Heart right ventricle (tissue), 16 donors: ENCODE measurements around the gene CABP7. TPM values are rescaled to one million over a fixed set of nuclear protein-coding genes. Genes with fewer than 3 reads are reported as not detected.

Experiments used
- ATAC-seq, 8 donors: fragments of 200-7000 bp; cut with Tn5 transposase; one replicate each; pipeline ENCODE4 v1.9.1; 2020; ENCODE audit warnings: mild to moderate bottlenecking in 8 of 8, moderate library complexity in 8 of 8, moderate number of reproducible peaks in 1 of 8
- DNase-seq, 2 donors: peaks; one replicate each; pipeline ENCODE4 v3.0.0-alpha.2; 2020
- H3K27ac ChIP-seq, 10 donors: fragments of 200-600 bp; sonication (generic) in 2 of 10; one replicate each; pipeline versions ENCODE4 v1.5.0 to v1.8.0; 2020 to 2022; ENCODE audit warnings: mild to moderate bottlenecking in 3 of 10
- H3K27me3 ChIP-seq, 7 donors: fragments of 200-600 bp; one replicate each; pipeline ENCODE4 v1.8.0; 2021 to 2022; ENCODE audit warnings: mild to moderate bottlenecking in 2 of 7
- H3K36me3 ChIP-seq, 9 donors: fragments of 200-600 bp; sonication (generic) in 1 of 9; one replicate each; pipeline versions ENCODE4 v1.5.0 to v1.8.0; 2020 to 2022; ENCODE audit warnings: mild to moderate bottlenecking in 2 of 9
- H3K4me1 ChIP-seq, 9 donors: fragments of 200-600 bp; sonication (generic) in 1 of 9; one replicate each; pipeline versions ENCODE4 v1.5.0 to v1.8.0; 2020 to 2022; ENCODE audit warnings: mild to moderate bottlenecking in 4 of 9
- H3K4me3 ChIP-seq, 10 donors: fragments of 200-600 bp; sonication (generic) in 2 of 10; one replicate each; pipeline versions ENCODE4 v1.5.0 to v1.8.0; 2020 to 2022; ENCODE audit warnings: mild to moderate bottlenecking in 7 of 10, moderate library complexity in 2 of 10
- H3K9me3 ChIP-seq, 11 donors: fragments of 200-600 bp in 10 of 11; sonication (generic) in 2 of 11; one replicate each; pipeline versions ENCODE4 v1.5.0 to v1.8.0; 2013 to 2022; ENCODE audit warnings: mild to moderate bottlenecking in 2 of 11, control low read depth in 1 of 11, moderate library complexity in 1 of 11
- CTCF ChIP-seq, 9 donors: fragments of 200-600 bp; sonication (generic) in 2 of 9; IDR thresholded peaks; one replicate each; pipeline versions ENCODE4 v1.5.0 to v1.8.0; 2021 to 2022; ENCODE audit warnings: antibody characterized with exemption in 9 of 9, mild to moderate bottlenecking in 5 of 9, moderate library complexity in 1 of 9
- WGBS, 2 donors: extraction: QIAGEN DNeasy Blood & Tissue Kit; methylation state at CpG; one replicate each; pipeline ENCODE4 v1.1.7; 2013; ENCODE audit warnings: inconsistent platforms in 1 of 2; 5-methylcytosine and 5-hydroxymethylcytosine counted together
- intact Hi-C, 10 donors: fragments of 100-400 bp; cut with DNase I; formaldehyde crosslinking; loops; one replicate each; pipeline versions ENCODE4 v1.11.1 to v1.14.2; 2022
- polyA plus RNA-seq, 2 donors: library from polyadenylated mRNA; stranded (reverse); fragments of 200-250 nt; gene quantifications; one replicate each; pipeline ENCODE4 v1.2.3, GENCODE V29; 2013
- total RNA-seq, 10 donors: library from RNA; stranded (reverse); fragmentation: NEBNext Ultra II Directional in 3 of 10; extraction: Animal tissue kit (Norgen Biotek cat#: 25700) in 3 of 10; gene quantifications; one replicate each; pipeline versions ENCODE4 v1.2.1 to v1.2.4, GENCODE V29; 2021 to 2023
- donor health status: Arrhythmogenic right ventricular cardiomyopathy.
- donor health status: ischemic (EF 13 %, LVEDD 7.1; RV severe dilation, severe dysfunction).
- donor health status: healthy with polysubstance abuse.
- donor health status: DM: no; HTN: yes; CAD: no.
- donor health status: DM: no; HTN: no; CAD: no.
- donor health status: ischemic (EF 25% LVEDD 6.9; RV normal size, moderate dysfunction).
- donor health status: ischemic (EF 25% LVEDD 5.7; RV mildly dilated, moderate dysfunction).
- donor health status: healthy.
- donor health status: DM: yes; HTN: yes; CAD: no.
- donor health status: Ischemic cardiomyopathy.
- donor health status: ischemic (EF 35%, LVEDD 5.7; RV mildly dilated, moderate dysfunction).
- donor health status: nonischemic (EF 11% LVEDD 7.7; RV severe dilation, severe dysfunction).
- donor health status: DM: yes; HTN: yes; CAD: no.
- donor health status: PGD.
- donor health status: ischemic (EF 29% LVEDD 5.4; RV normal size, mild dysfunction).
- donor health status: nonischemic (EF 23%, LVEDD 6.1; RV moderate dilation, normal function).

CABP7 gene
- total and polyA plus RNA-seq, 12 donors, result 0.07 to 0.15 TPM; not detected in 10

DNA sequence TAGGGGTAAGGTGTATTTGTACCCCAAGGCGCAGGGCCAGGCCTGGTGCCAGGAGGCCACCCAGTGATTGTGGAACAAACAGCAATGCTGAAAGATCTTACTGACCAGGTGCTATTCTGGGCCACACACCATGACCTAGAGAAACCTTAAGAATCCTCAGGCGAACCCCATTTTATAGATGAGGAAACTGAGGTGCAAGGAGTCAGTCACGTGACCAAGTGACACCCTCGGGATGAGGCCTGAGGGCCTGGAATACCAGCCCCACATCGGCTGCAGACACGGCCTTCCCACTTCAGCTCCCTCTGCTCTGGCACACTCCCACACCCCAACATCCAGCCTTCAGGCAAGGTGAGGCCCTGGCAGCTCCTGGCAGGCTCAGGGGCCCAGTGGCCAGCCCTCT, 13.1 kb downstream of the CABP7 start:
- intact Hi-C loops, result no loop called here
- Histone ChIP-seq H3K27ac (no peak overlapping the region), H3K4me3 (no peak overlapping the region), H3K9me3 (no peaks in the 10 kb centered on the region), H3K27me3 (no peaks in the 10 kb centered on the region), H3K4me1 (peaks cover 0 to 6% (median 0%) of the 10 kb centered on the region in 9 donors), H3K36me3 (peaks cover 0 to 68% (median 0%) of the 10 kb centered on the region in 9 donors)
- TF ChIP-seq CTCF (IDR thresholded peaks at IDR 0.05), result no peak
- WGBS, 2 donors, result 89 to 90% methylated on average over 6 of the region's 6 CpGs
- no peak for ATAC-seq
- DNase-seq, result no peak

DNA sequence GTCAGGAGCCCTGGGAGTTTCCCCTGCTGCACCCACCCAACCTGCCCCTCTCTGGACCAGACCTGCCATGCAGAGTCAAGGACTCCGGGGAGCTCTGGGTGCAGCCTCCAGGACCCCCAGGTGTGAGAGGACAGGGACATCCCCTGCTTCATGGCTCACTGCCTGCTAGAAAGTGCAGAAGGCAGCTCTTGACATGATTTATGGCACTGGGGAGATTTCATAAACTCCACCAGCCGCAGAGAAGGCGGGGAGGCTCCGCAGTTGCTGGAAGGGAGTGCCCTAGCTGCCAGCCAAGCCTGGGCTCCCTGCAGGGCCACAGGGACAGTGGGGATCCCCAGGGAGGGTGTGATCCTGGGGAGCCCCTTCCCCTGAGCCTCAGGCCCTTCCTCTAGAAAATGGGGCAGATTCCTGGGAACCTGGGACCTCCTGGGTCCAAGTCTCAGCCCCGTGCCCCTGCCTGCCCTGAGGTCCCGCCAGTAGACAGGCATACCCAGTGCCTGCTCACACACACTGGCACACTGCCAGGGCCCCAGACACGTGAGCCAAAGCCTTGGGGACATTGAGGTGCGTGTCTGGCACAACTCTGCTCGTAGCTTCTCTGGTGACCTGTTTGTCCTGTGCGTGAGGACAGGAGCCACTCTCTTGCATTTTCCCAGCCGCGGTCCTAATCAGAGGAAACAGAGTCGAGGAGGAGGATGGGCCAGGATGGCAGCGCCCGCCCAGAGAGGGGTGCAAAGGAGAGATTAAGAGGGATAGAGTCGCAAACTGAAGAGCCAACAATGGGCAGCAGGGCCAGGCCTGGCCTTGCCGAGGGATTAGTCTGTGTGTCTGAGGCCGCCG, 13.8 kb downstream of the CABP7 start:
- no peak for TF ChIP-seq CTCF (IDR thresholded peaks at IDR 0.05)
- ATAC-seq, result peak in 6 of 8 donors; percentile 11 to 57 (median 40)
- intact Hi-C loops, result no loop called here
- DNase-seq, result peak in 1 of 2 donors; percentile 37
- Histone ChIP-seq H3K36me3 (peaks cover 0 to 75% (median 0%) of the 10 kb centered on the region in 9 donors), H3K4me3 (no peak overlapping the region), H3K27me3 (no peaks in the 10 kb centered on the region), H3K9me3 (no peaks in the 10 kb centered on the region), H3K4me1 (peaks cover 0 to 11% (median 0%) of the 10 kb centered on the region in 9 donors), H3K27ac (no peak overlapping the region)
- WGBS, 2 donors, result 73 to 75% methylated on average over 19 of the region's 19 CpGs

- intact Hi-C loops, result no loop called here
- 90 to 94% methylated on average over 8 of the region's 8 CpGs for WGBS, 2 donors
- DNase-seq (no peak), ATAC-seq (no peak)
- H3K36me3 ChIP-seq, result peaks cover 0 to 83% (median 0%) of the 10 kb centered on the region in 9 donors
- H3K4me1 ChIP-seq, result peaks cover 0 to 11% (median 0%) of the 10 kb centered on the region in 9 donors
- no peak overlapping the region for H3K27ac ChIP-seq
- no peak overlapping the region for H3K4me3 ChIP-seq
- TF ChIP-seq CTCF (IDR thresholded peaks at IDR 0.05), result no peak
- H3K27me3 ChIP-seq, result no peaks in the 10 kb centered on the region
- no peaks in the 10 kb centered on the region for H3K9me3 ChIP-seq
These were observed 14.6 kb downstream of the CABP7 start for GRCh38 chr22:29734406-29734805.

- H3K27me3 ChIP-seq, result no peaks in the 10 kb centered on the region
- peaks cover 0 to 87% (median 0%) of the 10 kb centered on the region in 9 donors for H3K36me3 ChIP-seq
- no peak overlapping the region for H3K4me3 ChIP-seq
- peaks cover 0 to 11% (median 0%) of the 10 kb centered on the region in 9 donors for H3K4me1 ChIP-seq
- WGBS, 2 donors, result 70 to 80% methylated on average over 9 of the region's 9 CpGs
- no peak overlapping the region for H3K27ac ChIP-seq
- no peak for DNase-seq
- intact Hi-C loops, result no loop called here
- no peak for ATAC-seq
- no peak for TF ChIP-seq CTCF (IDR thresholded peaks at IDR 0.05)
- no peaks in the 10 kb centered on the region for H3K9me3 ChIP-seq
These were observed 15.0 kb downstream of the CABP7 start for GRCh38 chr22:29734838-29735237.
